GM23338 (cell line): ENCODE results near the gene GPR151. TPM values are rescaled to one million over a fixed set of nuclear protein-coding genes. Genes with fewer than 3 reads are reported as not detected.

Experiments used
- ATAC-seq: fragments of 200-7000 bp; cut with Tn5 transposase; 3 replicates; pipeline ENCODE4 v1.9.1; 2020
- DNase-seq: peaks from one replicate; pipeline ENCODE4 v3.0.0-alpha.2; 2015; ENCODE audit warnings: low spot score
- H2AFZ ChIP-seq: fragments of 200-600 bp; sonication (generic); 2 replicates; pipeline ENCODE4 v1.8.0; 2016; ENCODE audit warnings: antibody characterized with exemption, mild to moderate bottlenecking, moderate library complexity
- H3F3A ChIP-seq: fragments of 200-600 bp; sonication (generic); replicated peaks from 2 replicates; pipeline ENCODE4 v1.8.0; 2017; ENCODE audit warnings: antibody characterized with exemption, mixed run types, low read depth
- H3K27ac ChIP-seq: fragments of 200-600 bp; sonication (generic); 2 replicates; pipeline ENCODE4 v1.6.1; 2016; ENCODE audit warnings: low read depth
- H3K27me3 ChIP-seq: fragments of 200-600 bp; sonication (generic); 2 replicates; pipeline ENCODE4 v1.8.0; 2016; ENCODE audit warnings: mild to moderate bottlenecking, mixed run types, moderate library complexity; ENCODE audit not compliant: insufficient read depth
- H3K36me3 ChIP-seq: fragments of 200-600 bp; sonication (generic); 2 replicates; pipeline ENCODE4 v1.8.0; 2016; ENCODE audit warnings: mild to moderate bottlenecking; ENCODE audit not compliant: insufficient read depth
- H3K4me1 ChIP-seq: fragments of 200-600 bp; sonication (generic); 2 replicates; pipeline ENCODE4 v1.8.0; 2016; ENCODE audit warnings: mild to moderate bottlenecking, moderate library complexity; ENCODE audit not compliant: insufficient read depth
- H3K4me2 ChIP-seq: fragments of 200-600 bp; sonication (generic); 2 replicates; pipeline ENCODE4 v1.7.1; 2017; ENCODE audit warnings: mixed run types
- H3K4me3 ChIP-seq: fragments of 200-600 bp; sonication (generic); 2 replicates; pipeline ENCODE4 v1.6.1; 2016; ENCODE audit warnings: mixed run types
- H3K79me2 ChIP-seq: fragments of 200-600 bp; sonication (generic); replicated peaks from 2 replicates; pipeline ENCODE4 v1.8.0; 2017; ENCODE audit warnings: mild to moderate bottlenecking; ENCODE audit not compliant: insufficient read depth
- H3K9me2 ChIP-seq: fragments of 200-600 bp; sonication (generic); 2 replicates; pipeline ENCODE4 v1.8.0; 2017; ENCODE audit not compliant: insufficient read depth
- H4K20me1 ChIP-seq: fragments of 200-600 bp; sonication (generic); replicated peaks from 2 replicates; pipeline ENCODE4 v1.8.0; 2017; ENCODE audit warnings: mild to moderate bottlenecking; ENCODE audit not compliant: insufficient read depth
- H3K27ac Mint-ChIP-seq: 2 replicates; pipeline ENCODE4 v1.8.0; 2020; ENCODE audit warnings: inconsistent platforms, mild to moderate bottlenecking, moderate library complexity, mixed read lengths
- H3K27me3 Mint-ChIP-seq: 3 replicates; pipeline ENCODE4 v1.8.0; 2022; ENCODE audit warnings: low read depth, mild to moderate bottlenecking, moderate library complexity, mixed read lengths, inconsistent platforms; ENCODE audit not compliant: insufficient read depth, poor library complexity
- H3K36me3 Mint-ChIP-seq: 3 replicates; pipeline ENCODE4 v1.8.0; 2021; ENCODE audit warnings: low read depth, mild to moderate bottlenecking, inconsistent platforms, moderate library complexity, mixed read lengths
- H3K4me1 Mint-ChIP-seq: 3 replicates; pipeline ENCODE4 v1.8.0; 2020; ENCODE audit warnings: mild to moderate bottlenecking, inconsistent platforms, mixed read lengths
- H3K4me3 Mint-ChIP-seq: 3 replicates; pipeline ENCODE4 v1.8.0; 2021; ENCODE audit warnings: moderate library complexity, mild to moderate bottlenecking, inconsistent platforms, mixed read lengths
- H3K9me3 Mint-ChIP-seq: 3 replicates; pipeline ENCODE4 v1.8.0; 2020; ENCODE audit warnings: moderate library complexity, mild to moderate bottlenecking, inconsistent platforms, mixed read lengths
- EZH2 ChIP-seq: fragments of 200-600 bp; sonication (generic); IDR thresholded peaks from one replicate; pipeline ENCODE4 v1.8.0; 2017; ENCODE audit warnings: antibody characterized with exemption, mild to moderate bottlenecking, low read depth; ENCODE audit not compliant: unreplicated experiment
- EZH2phosphoT487 ChIP-seq: fragments of 200-600 bp; sonication (generic); IDR thresholded peaks from one replicate; pipeline ENCODE4 v1.8.1; 2018; ENCODE audit warnings: antibody characterized with exemption; ENCODE audit not compliant: unreplicated experiment
- POLR2AphosphoS5 ChIP-seq: IDR thresholded peaks from 2 replicates; pipeline ENCODE4 v1.6.1; 2016; ENCODE audit warnings: antibody characterized with exemption, low read depth
- polyA plus RNA-seq: library from polyadenylated mRNA; unstranded; fragments of >200 nt; fragmentation: Nextera tagmentation; extraction: Ambion mirVana; gene quantifications from 2 replicates; pipeline ENCODE4 v1.2.1, GENCODE V29; 2016
- total RNA-seq: library from RNA; depleted of rRNA; stranded (reverse); fragments of >200 nt; shearing (Covaris generic); gene quantifications from 2 replicates; pipeline ENCODE4 v1.2.3, GENCODE V29; 2014
- TF ChIP-seq, protein P1 (sequence below): IDR thresholded peaks from 2 replicates; pipeline ENCODE4 v1.6.1; 2016; ENCODE audit warnings: antibody characterized with exemption
- TF ChIP-seq, protein P2 (sequence below): fragments of 250-450 bp; sonication (Bioruptor Pico); IDR thresholded peaks from 2 replicates; pipeline ENCODE4 v1.5.0; 2020; ENCODE audit warnings: mild to moderate bottlenecking, moderate library complexity
- TF ChIP-seq, protein P3 (sequence below), 2 experiments: fragments of 200-600 bp in 1 of 2; sonication (generic) in 1 of 2; conservative IDR thresholded peaks; 2 replicates each; pipeline versions ENCODE4 v1.5.1 to v1.6.1; 2016 to 2017; ENCODE audit warnings: antibody characterized with exemption in 2 of 2, low read depth in 2 of 2, mild to moderate bottlenecking in 2 of 2, moderate library complexity in 1 of 2
- TF ChIP-seq, protein P4 (sequence below): IDR thresholded peaks from one replicate; pipeline ENCODE4 v1.6.1; 2018; ENCODE audit warnings: antibody characterized with exemption; ENCODE audit not compliant: unreplicated experiment

Gene GPR151
- total and polyA plus RNA-seq, 2 experiments from 2014 or later = not detected

DNA sequence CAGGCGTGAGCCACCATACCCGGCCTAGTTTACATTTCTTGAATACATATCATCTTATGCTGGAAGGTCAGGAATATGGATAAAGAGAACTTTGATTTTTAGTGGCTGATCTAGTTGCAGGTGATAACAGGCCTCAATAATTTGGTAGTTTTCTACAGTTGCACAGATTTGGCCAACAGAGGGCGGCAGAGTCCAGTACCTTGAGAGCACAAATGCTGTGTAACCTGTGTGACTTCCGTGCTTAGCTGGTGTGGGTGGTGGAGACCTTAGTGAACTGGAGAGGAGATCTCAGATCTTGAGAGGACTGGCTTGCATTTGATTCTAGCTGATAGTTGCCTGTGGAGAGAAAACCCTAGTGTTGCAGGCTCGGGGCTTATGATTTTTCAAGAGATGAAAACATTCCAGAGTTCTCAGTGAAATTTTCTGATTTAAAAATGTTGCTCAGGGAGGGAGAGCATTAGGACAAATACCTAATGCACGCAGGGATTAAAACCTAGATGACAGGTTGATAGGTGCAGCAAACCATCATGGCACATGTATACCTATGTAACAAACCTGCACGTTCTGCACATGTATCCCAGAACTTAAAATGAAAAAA is 17.4 kb upstream of the GPR151 start:
- peaks cover 10% of the 10 kb centered on the region for H3K4me1 ChIP-seq
- no peaks in the 10 kb centered on the region for H4K20me1 ChIP-seq
- peak overlapping the region; percentile 66; the same call in 1 of the 2 replicates for H3K27ac Mint-ChIP-seq
- no peak overlapping the region for H3K27ac ChIP-seq
- H3K36me3 Mint-ChIP-seq = no peaks in the 10 kb centered on the region
- H3K9me3 Mint-ChIP-seq = no peaks in the 10 kb centered on the region
- no peak overlapping the region for H3K4me3 ChIP-seq
- TF ChIP-seq, protein P1, sequence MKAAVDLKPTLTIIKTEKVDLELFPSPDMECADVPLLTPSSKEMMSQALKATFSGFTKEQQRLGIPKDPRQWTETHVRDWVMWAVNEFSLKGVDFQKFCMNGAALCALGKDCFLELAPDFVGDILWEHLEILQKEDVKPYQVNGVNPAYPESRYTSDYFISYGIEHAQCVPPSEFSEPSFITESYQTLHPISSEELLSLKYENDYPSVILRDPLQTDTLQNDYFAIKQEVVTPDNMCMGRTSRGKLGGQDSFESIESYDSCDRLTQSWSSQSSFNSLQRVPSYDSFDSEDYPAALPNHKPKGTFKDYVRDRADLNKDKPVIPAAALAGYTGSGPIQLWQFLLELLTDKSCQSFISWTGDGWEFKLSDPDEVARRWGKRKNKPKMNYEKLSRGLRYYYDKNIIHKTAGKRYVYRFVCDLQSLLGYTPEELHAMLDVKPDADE = no peak
- TF ChIP-seq, protein P2, sequence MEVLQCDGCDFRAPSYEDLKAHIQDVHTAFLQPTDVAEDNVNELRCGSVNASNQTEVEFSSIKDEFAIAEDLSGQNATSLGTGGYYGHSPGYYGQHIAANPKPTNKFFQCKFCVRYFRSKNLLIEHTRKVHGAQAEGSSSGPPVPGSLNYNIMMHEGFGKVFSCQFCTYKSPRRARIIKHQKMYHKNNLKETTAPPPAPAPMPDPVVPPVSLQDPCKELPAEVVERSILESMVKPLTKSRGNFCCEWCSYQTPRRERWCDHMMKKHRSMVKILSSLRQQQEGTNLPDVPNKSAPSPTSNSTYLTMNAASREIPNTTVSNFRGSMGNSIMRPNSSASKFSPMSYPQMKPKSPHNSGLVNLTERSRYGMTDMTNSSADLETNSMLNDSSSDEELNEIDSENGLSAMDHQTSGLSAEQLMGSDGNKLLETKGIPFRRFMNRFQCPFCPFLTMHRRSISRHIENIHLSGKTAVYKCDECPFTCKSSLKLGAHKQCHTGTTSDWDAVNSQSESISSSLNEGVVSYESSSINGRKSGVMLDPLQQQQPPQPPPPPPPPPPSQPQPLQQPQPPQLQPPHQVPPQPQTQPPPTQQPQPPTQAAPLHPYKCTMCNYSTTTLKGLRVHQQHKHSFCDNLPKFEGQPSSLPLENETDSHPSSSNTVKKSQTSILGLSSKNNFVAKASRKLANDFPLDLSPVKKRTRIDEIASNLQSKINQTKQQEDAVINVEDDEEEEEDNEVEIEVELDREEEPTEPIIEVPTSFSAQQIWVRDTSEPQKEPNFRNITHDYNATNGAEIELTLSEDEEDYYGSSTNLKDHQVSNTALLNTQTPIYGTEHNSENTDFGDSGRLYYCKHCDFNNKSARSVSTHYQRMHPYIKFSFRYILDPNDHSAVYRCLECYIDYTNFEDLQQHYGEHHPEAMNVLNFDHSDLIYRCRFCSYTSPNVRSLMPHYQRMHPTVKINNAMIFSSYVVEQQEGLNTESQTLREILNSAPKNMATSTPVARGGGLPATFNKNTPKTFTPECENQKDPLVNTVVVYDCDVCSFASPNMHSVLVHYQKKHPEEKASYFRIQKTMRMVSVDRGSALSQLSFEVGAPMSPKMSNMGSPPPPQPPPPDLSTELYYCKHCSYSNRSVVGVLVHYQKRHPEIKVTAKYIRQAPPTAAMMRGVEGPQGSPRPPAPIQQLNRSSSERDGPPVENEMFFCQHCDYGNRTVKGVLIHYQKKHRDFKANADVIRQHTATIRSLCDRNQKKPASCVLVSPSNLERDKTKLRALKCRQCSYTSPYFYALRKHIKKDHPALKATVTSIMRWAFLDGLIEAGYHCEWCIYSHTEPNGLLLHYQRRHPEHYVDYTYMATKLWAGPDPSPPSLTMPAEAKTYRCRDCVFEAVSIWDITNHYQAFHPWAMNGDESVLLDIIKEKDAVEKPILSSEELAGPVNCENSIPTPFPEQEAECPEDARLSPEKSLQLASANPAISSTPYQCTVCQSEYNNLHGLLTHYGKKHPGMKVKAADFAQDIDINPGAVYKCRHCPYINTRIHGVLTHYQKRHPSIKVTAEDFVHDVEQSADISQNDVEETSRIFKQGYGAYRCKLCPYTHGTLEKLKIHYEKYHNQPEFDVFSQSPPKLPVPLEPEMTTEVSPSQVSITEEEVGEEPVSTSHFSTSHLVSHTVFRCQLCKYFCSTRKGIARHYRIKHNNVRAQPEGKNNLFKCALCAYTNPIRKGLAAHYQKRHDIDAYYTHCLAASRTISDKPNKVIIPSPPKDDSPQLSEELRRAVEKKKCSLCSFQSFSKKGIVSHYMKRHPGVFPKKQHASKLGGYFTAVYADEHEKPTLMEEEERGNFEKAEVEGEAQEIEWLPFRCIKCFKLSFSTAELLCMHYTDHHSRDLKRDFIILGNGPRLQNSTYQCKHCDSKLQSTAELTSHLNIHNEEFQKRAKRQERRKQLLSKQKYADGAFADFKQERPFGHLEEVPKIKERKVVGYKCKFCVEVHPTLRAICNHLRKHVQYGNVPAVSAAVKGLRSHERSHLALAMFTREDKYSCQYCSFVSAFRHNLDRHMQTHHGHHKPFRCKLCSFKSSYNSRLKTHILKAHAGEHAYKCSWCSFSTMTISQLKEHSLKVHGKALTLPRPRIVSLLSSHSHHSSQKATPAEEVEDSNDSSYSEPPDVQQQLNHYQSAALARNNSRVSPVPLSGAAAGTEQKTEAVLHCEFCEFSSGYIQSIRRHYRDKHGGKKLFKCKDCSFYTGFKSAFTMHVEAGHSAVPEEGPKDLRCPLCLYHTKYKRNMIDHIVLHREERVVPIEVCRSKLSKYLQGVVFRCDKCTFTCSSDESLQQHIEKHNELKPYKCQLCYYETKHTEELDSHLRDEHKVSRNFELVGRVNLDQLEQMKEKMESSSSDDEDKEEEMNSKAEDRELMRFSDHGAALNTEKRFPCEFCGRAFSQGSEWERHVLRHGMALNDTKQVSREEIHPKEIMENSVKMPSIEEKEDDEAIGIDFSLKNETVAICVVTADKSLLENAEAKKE (CRISPR knock-in tag) = no peak
- no peak for TF ChIP-seq EZH2
- no peak for TF ChIP-seq EZH2phosphoT487
- TF ChIP-seq, protein P3, sequence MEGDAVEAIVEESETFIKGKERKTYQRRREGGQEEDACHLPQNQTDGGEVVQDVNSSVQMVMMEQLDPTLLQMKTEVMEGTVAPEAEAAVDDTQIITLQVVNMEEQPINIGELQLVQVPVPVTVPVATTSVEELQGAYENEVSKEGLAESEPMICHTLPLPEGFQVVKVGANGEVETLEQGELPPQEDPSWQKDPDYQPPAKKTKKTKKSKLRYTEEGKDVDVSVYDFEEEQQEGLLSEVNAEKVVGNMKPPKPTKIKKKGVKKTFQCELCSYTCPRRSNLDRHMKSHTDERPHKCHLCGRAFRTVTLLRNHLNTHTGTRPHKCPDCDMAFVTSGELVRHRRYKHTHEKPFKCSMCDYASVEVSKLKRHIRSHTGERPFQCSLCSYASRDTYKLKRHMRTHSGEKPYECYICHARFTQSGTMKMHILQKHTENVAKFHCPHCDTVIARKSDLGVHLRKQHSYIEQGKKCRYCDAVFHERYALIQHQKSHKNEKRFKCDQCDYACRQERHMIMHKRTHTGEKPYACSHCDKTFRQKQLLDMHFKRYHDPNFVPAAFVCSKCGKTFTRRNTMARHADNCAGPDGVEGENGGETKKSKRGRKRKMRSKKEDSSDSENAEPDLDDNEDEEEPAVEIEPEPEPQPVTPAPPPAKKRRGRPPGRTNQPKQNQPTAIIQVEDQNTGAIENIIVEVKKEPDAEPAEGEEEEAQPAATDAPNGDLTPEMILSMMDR (conservative IDR thresholded peaks at IDR 0.05; ENCODE audit: low read depth in 2 of 2) = peak; percentile 95 to 96
- TF ChIP-seq, protein P4, sequence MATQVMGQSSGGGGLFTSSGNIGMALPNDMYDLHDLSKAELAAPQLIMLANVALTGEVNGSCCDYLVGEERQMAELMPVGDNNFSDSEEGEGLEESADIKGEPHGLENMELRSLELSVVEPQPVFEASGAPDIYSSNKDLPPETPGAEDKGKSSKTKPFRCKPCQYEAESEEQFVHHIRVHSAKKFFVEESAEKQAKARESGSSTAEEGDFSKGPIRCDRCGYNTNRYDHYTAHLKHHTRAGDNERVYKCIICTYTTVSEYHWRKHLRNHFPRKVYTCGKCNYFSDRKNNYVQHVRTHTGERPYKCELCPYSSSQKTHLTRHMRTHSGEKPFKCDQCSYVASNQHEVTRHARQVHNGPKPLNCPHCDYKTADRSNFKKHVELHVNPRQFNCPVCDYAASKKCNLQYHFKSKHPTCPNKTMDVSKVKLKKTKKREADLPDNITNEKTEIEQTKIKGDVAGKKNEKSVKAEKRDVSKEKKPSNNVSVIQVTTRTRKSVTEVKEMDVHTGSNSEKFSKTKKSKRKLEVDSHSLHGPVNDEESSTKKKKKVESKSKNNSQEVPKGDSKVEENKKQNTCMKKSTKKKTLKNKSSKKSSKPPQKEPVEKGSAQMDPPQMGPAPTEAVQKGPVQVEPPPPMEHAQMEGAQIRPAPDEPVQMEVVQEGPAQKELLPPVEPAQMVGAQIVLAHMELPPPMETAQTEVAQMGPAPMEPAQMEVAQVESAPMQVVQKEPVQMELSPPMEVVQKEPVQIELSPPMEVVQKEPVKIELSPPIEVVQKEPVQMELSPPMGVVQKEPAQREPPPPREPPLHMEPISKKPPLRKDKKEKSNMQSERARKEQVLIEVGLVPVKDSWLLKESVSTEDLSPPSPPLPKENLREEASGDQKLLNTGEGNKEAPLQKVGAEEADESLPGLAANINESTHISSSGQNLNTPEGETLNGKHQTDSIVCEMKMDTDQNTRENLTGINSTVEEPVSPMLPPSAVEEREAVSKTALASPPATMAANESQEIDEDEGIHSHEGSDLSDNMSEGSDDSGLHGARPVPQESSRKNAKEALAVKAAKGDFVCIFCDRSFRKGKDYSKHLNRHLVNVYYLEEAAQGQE = no peak
- no peak for TF ChIP-seq POLR2AphosphoS5
- no peaks in the 10 kb centered on the region for H3K9me2 ChIP-seq
- H3K4me1 Mint-ChIP-seq = peaks cover 15% of the 10 kb centered on the region
- H3K36me3 ChIP-seq = no peaks in the 10 kb centered on the region
- H2AFZ ChIP-seq = no peak overlapping the region
- no peaks in the 10 kb centered on the region for H3K27me3 ChIP-seq
- DNase-seq (peak; percentile 91), ATAC-seq (peak; percentile 96)
- H3K79me2 ChIP-seq = no peaks in the 10 kb centered on the region
- H3K4me3 Mint-ChIP-seq = no peak overlapping the region
- H3K4me2 ChIP-seq = no peak overlapping the region
- H3F3A ChIP-seq = no peaks in the 10 kb centered on the region
- peaks cover 6% of the 10 kb centered on the region for H3K27me3 Mint-ChIP-seq
